H1 (cell line): ENCODE measurements around the gene FAM3B.

Experiments
- BACH1 ChIP-seq: IDR thresholded peaks from 2 replicates; pipeline ENCODE4 v1.6.1; 2012; ENCODE audit warnings: low read length, improper control_type of control experiment
- CHD7 ChIP-seq: fragments of 300-600 bp; sonication (generic); IDR thresholded peaks from 2 replicates; pipeline ENCODE4 v1.7.1; 2012; ENCODE audit warnings: low read length, moderate library complexity, mild to moderate bottlenecking, inconsistent platforms; ENCODE audit not compliant: insufficient replicate concordance
- EGR1 ChIP-seq: IDR thresholded peaks from 2 replicates; pipeline ENCODE4 v1.6.1; 2011; ENCODE audit warnings: low read depth, low read length, borderline replicate concordance
- EZH2 ChIP-seq: fragments of 200-600 bp; sonication (generic); IDR thresholded peaks from 2 replicates; pipeline ENCODE4 v1.7.1; 2012; ENCODE audit warnings: low read depth, mild to moderate bottlenecking, moderate library complexity, low read length, inconsistent platforms; ENCODE audit not compliant: severe bottlenecking
- GABPA ChIP-seq: IDR thresholded peaks from 2 replicates; pipeline ENCODE4 v1.6.1; 2011; ENCODE audit warnings: mild to moderate bottlenecking, low read length, moderate library complexity, borderline replicate concordance; ENCODE audit not compliant: insufficient read depth
- POLR2AphosphoS5 ChIP-seq: IDR thresholded peaks from 2 replicates; pipeline ENCODE4 v1.6.1; 2011; ENCODE audit warnings: low read depth, low read length
- RAD21 ChIP-seq, 2 experiments: IDR thresholded peaks in 1 of 2; conservative IDR thresholded peaks in 1 of 2; 2 replicates each; pipeline ENCODE4 v1.6.1; 2011; ENCODE audit warnings: low read depth in 2 of 2, low read length in 2 of 2, improper control_type of control experiment in 1 of 2, inconsistent platforms in 1 of 2, mild to moderate bottlenecking in 1 of 2, moderate library complexity in 1 of 2
- SIN3A ChIP-seq, 2 experiments: IDR thresholded peaks in 1 of 2; conservative IDR thresholded peaks in 1 of 2; 2 replicates each; pipeline ENCODE4 v1.6.1; 2011 to 2012; ENCODE audit warnings: low read length in 2 of 2, improper control_type of control experiment in 1 of 2, low read depth in 1 of 2, mild to moderate bottlenecking in 1 of 2
- TCF12 ChIP-seq: IDR thresholded peaks from 2 replicates; pipeline ENCODE4 v1.6.1; 2011; ENCODE audit warnings: low read depth, mild to moderate bottlenecking, low read length
- TF ChIP-seq, protein P1 (sequence below), 3 experiments: IDR thresholded peaks; 1 replicate in 2 of 3; 2 replicates in 1 of 3; pipeline versions ENCODE4 v1.5.1 to v1.6.1; 2011; ENCODE audit warnings: low read length in 3 of 3, mild to moderate bottlenecking in 3 of 3, inconsistent platforms in 2 of 3, low read depth in 1 of 3, moderate library complexity in 1 of 3; ENCODE audit not compliant: insufficient read depth in 1 of 3; ENCODE audit errors: control extremely low read depth in 1 of 3

- TF ChIP-seq POLR2AphosphoS5 (no peak), TCF12 (no peak), RAD21 (IDR thresholded peaks at IDR 0.05 in 1 of 2, conservative IDR thresholded peaks at IDR 0.05 in 1 of 2; ENCODE audit: low read depth in 2 of 2, low read length in 2 of 2) (no peak), EGR1 (no peak), SIN3A (conservative IDR thresholded peaks at IDR 0.05 in 1 of 2, IDR thresholded peaks at IDR 0.05 in 1 of 2; ENCODE audit: low read depth in 1 of 2, low read length in 2 of 2) (no peak), EZH2 (no peak), CHD7 (no peak), GABPA (no peak), BACH1 (no peak)
- TF ChIP-seq, protein P1, sequence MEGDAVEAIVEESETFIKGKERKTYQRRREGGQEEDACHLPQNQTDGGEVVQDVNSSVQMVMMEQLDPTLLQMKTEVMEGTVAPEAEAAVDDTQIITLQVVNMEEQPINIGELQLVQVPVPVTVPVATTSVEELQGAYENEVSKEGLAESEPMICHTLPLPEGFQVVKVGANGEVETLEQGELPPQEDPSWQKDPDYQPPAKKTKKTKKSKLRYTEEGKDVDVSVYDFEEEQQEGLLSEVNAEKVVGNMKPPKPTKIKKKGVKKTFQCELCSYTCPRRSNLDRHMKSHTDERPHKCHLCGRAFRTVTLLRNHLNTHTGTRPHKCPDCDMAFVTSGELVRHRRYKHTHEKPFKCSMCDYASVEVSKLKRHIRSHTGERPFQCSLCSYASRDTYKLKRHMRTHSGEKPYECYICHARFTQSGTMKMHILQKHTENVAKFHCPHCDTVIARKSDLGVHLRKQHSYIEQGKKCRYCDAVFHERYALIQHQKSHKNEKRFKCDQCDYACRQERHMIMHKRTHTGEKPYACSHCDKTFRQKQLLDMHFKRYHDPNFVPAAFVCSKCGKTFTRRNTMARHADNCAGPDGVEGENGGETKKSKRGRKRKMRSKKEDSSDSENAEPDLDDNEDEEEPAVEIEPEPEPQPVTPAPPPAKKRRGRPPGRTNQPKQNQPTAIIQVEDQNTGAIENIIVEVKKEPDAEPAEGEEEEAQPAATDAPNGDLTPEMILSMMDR (IDR thresholded peaks at IDR 0.05; ENCODE audit: control extremely low read depth in 1 of 3, insufficient read depth in 1 of 3, low read depth in 1 of 3, low read length in 3 of 3): no peak
These were observed 87.4 kb downstream of the FAM3B start for GRCh38 chr21:41403966-41404365.
